Calu3 (cell line): Measurements from ENCODE around the gene TM7SF2. TPM values are rescaled to one million over a fixed set of nuclear protein-coding genes. Genes with fewer than 3 reads are reported as not detected.

Experiments used
- BruUV-seq: library from RNA; stranded (reverse); fragments of 400-500 nt; replicated peaks from 2 replicates; lab custom pipeline; 2021; lab: Mats Ljungman, UMichigan
- CTCF ChIA-PET: fragments of 300-600 bp; sonication (Branson Sonifier 250); formaldehyde crosslinking; loops from one replicate; lab custom pipeline; 2022; ENCODE audit warnings: antibody characterized with exemption; lab: Charles Lee
- DNase-seq: peaks from one replicate; pipeline ENCODE4 v3.0.0; 2022
- H3K27ac Mint-ChIP-seq: one replicate; pipeline ENCODE4 v1.8.0; 2022; ENCODE audit warnings: mixed read lengths; ENCODE audit not compliant: unreplicated experiment
- H3K27me3 Mint-ChIP-seq: one replicate; pipeline ENCODE4 v1.8.0; 2022; ENCODE audit warnings: mixed read lengths; ENCODE audit not compliant: unreplicated experiment
- H3K36me3 Mint-ChIP-seq: one replicate; pipeline ENCODE4 v1.8.0; 2022; ENCODE audit warnings: mild to moderate bottlenecking, moderate library complexity, mixed read lengths; ENCODE audit not compliant: insufficient read depth, unreplicated experiment
- H3K4me1 Mint-ChIP-seq: one replicate; pipeline ENCODE4 v1.8.0; 2022; ENCODE audit warnings: mild to moderate bottlenecking, low read depth, mixed read lengths; ENCODE audit not compliant: unreplicated experiment
- H3K4me3 Mint-ChIP-seq: one replicate; pipeline ENCODE4 v1.8.0; 2022; ENCODE audit warnings: mild to moderate bottlenecking, low read depth, moderate library complexity, mixed read lengths; ENCODE audit not compliant: unreplicated experiment
- H3K9me3 Mint-ChIP-seq: one replicate; pipeline ENCODE4 v1.8.0; 2022; ENCODE audit warnings: low read depth, mixed read lengths; ENCODE audit not compliant: unreplicated experiment
- CTCF ChIP-seq: fragments of 200-600 bp; IDR thresholded peaks from one replicate; pipeline ENCODE4 v1.8.0; 2022; ENCODE audit warnings: antibody characterized with exemption; ENCODE audit not compliant: unreplicated experiment
- intact Hi-C: fragments of 100-400 bp; cut with micrococcal nuclease; formaldehyde crosslinking; loops from one replicate; pipeline ENCODE4 v1.10.0; 2022; ENCODE audit not compliant: unreplicated experiment
- total RNA-seq: library from RNA; stranded (reverse); gene quantifications from 2 replicates; pipeline ENCODE4 v1.2.3, GENCODE V29; 2022

The TM7SF2 gene
- total RNA-seq, 1 experiment from 2014 or later: 41.2 TPM

DNA sequence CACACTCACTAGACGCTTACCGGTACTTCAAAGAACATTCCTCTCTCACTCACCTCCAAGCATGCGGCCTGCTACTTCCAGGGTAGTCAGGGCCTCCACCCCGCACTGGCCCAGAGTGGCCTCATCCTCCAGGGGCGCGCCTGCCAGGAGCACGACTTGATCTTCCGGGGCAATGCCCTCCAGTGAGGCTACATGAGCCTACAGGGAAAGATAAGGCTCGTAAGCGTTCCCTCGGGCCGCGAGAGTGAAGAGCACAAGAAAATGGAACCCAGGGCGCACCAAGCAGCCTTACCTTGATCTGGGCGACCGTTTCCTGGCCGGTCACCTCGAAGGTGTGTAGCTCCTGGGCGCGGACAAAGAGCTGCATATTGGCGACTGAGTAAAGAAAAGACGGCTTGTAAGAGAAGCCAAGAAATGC, 9.8 kb downstream of the TM7SF2 start:
- Mint-ChIP-seq H3K9me3 (no peaks in the 10 kb centered on the region), H3K27me3 (no peaks in the 10 kb centered on the region), H3K4me3 (peak overlapping the region; percentile 98), H3K4me1 (peaks cover 25% of the 10 kb centered on the region), H3K36me3 (peaks cover 85% of the 10 kb centered on the region), H3K27ac (peak overlapping the region; percentile 99)
- no TSS peak for BruUV-seq
- CTCF ChIA-PET: interaction anchor here (0.9 to 1.8 kb wide), 6 partner anchors 9 to 80 kb away, joined by 3 to 14 read pairs (median 4); partner anchors contain the start of genes CAPN1, SAC3D1 and SYVN1
- TF ChIP-seq CTCF: no peak
- intact Hi-C loops: no loop called here
- no peak for DNase-seq

- CTCF ChIA-PET: interaction anchor here (0.6 to 1.8 kb wide), 10 partner anchors 9 to 381 kb away, joined by 3 to 14 read pairs (median 4); partner anchors contain the start of genes CAPN1, SAC3D1 and SYVN1
Measured at GRCh38 chr11:65121865-65122696, 10.4 kb downstream of the TM7SF2 start, which contains the start of the genes FAU and MRPL49. FAU (minus strand) TSS chr11:65122134; CDS start chr11:65121813, 321 bp downstream. MRPL49 (plus strand) TSS chr11:65122321; CDS start chr11:65122347, 26 bp downstream.

GRCh38 chr11:65124480-65125196, 13.0 kb downstream of the TM7SF2 start:
- Mint-ChIP-seq H3K4me3 (peak overlapping the region; percentile 36), H3K27ac (no peak overlapping the region), H3K9me3 (no peaks in the 10 kb centered on the region), H3K4me1 (peaks cover 19% of the 10 kb centered on the region), H3K36me3 (peaks cover 86% of the 10 kb centered on the region), H3K27me3 (no peaks in the 10 kb centered on the region)
- no peak for TF ChIP-seq CTCF
- BruUV-seq: TSS peak; percentile 6
- intact Hi-C loops: no loop called here
- no peak for DNase-seq
- CTCF ChIA-PET: no interaction called here

More at GRCh38 chr11:65121865-65122696, 10.4 kb downstream of the TM7SF2 start, which contains the start of the genes FAU and MRPL49:
- Mint-ChIP-seq H3K27ac (peak within 1 kb of the TSS; percentile 99), H3K36me3 (peaks cover 85% of the 10 kb centered on the region), H3K4me1 (peaks cover 25% of the 10 kb centered on the region), H3K9me3 (no peaks in the 10 kb centered on the region), H3K27me3 (no peaks in the 10 kb centered on the region), H3K4me3 (peak within 1 kb of the TSS; percentile 98)
- intact Hi-C loops: no loop called here
- DNase-seq: peak; percentile 99
- TSS peak; percentile 72 for BruUV-seq
- TF ChIP-seq CTCF: no peak
